ENCODE data around the gene ABCG1.

DNA sequence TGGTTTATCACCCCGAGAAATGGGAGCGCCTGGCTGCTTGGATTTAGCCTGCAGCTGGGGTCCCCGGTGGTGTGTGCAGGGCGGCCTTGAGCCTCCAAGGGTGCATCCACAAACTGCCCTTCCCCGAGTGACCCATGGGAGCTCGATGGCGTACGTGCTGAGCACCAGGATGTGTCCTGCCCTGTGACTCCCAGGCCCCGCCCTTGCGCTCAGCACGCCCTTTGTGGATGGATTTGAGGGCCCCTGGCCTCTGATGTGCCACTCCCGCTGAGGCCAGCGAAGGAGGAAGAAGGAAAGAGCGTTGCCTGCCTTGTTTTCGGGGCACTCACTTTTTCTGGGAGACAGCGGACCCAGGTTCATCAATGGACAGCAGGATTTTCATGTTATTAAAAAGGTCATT is 98.0 kb downstream of the ABCG1 start:
- TF ChIP-seq, protein P1, sequence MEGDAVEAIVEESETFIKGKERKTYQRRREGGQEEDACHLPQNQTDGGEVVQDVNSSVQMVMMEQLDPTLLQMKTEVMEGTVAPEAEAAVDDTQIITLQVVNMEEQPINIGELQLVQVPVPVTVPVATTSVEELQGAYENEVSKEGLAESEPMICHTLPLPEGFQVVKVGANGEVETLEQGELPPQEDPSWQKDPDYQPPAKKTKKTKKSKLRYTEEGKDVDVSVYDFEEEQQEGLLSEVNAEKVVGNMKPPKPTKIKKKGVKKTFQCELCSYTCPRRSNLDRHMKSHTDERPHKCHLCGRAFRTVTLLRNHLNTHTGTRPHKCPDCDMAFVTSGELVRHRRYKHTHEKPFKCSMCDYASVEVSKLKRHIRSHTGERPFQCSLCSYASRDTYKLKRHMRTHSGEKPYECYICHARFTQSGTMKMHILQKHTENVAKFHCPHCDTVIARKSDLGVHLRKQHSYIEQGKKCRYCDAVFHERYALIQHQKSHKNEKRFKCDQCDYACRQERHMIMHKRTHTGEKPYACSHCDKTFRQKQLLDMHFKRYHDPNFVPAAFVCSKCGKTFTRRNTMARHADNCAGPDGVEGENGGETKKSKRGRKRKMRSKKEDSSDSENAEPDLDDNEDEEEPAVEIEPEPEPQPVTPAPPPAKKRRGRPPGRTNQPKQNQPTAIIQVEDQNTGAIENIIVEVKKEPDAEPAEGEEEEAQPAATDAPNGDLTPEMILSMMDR (IDR thresholded peaks at IDR 0.05) = no peak
- TF ChIP-seq POLR2A (IDR thresholded peaks at IDR 0.05) = no peak

Measured in heart left ventricle (tissue), 13 donors.